IPS DF 4.7 (cell line): ENCODE measurements around the gene SINHCAF.
"Not testable (repeated sequence)": the region's sequence is repeated elsewhere in the genome, so short reads cannot be mapped to it uniquely, and the experiment has no call there.

Experiments used
- DNase-seq: peaks from one replicate; pipeline ENCODE4 v3.0.0-alpha.2; 2013; ENCODE audit warnings: low spot score; ENCODE audit errors: extremely low read depth

SINHCAF gene

DNA sequence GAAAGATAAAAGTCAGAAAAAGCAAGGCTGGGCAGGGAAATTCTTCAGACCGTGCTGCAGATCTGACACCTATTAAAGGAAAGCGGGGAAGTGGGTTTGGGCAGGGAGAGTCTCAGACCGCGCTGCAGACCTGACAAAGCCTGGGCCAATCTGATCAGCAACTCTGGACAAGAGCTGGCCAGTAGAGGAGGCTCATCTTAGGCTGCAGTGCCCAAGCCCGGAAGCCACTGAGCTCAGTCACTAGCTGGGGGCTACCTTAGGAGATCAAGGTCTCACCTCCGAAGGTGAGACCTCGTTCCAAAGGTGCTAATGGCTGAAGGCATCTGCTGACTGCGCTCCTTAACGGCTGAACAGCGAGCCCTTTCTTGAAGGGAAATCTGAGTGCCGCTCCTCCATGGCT lies 60.2 kb downstream of the SINHCAF start:
- DNase-seq = no peak

DNA sequence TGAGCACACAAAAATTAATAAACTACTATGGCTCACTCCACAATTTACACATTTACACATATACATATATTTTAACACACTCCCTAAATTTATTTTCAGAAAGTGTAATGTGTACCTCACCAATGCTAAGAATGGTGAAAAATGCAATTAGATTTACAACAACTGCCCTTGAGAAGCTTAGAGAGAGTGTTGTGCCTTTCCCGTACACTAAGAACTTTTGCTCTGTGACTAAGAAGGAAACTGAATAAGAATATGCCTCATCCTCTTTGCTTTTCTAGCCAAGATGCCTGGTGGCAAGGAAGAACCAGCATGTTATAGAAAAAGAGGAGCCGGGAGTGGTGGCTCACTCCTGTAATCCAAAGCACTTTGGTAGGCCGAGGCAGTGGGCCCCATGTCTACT lies 62.3 kb downstream of the SINHCAF start:
- DNase-seq = no peak

- no peak for DNase-seq
These were observed 64.2 kb downstream of the SINHCAF start for GRCh38 chr12:31261744-31262143.

DNA sequence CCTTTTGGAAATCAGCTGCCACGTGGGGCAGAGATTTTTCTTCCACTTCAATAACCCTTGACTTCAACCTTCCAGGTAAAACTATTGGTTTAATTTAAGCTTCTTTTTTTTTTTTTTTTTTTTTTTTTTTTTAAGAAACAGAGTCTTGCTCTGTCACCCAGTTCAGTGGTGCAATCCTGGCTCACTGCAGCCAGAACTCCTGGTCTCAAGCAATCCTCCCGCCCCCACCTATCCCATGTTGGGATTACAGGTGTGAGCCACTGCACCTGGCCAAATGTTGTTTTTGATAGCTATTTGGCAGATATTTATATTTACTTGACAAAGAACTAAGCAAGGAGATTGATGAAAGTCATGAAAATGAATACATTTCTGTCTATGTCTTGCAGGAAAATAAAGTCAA lies 65.1 kb downstream of the SINHCAF start:
- no peak for DNase-seq

DNA sequence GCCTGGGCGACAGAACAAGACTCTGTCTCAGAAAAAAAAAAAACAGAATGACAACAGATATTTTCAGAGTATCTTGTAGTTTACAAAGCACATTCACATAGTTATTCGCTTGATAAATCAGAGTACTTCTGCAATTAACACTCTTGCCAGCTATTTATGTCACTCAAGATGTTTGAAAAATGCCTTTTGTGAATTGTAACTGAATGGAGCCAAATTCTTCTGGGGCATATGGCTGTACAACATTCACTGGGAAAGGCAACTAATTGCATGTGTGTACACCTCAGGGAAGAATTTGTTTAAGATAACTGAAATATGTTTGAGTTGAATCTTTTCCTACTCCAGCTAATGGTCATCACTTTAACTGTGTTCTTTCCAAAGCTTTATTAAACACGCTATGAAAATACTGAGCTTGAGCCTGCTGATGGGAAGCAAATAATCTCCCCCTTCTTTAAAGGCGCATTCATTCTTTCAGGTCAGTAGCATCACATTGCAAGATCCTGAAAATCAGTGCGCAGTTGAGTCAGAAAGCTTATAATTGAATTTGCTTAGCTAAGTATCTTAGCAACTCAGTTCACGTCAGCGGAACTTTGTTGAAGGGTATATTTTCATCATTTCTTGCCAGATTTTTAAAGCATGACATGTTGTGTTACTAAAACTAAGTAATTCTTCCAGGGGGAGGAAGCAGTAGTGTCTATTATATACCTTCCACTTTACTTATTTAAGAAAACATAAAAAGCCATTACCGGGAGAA lies 66.6 kb downstream of the SINHCAF start:
- no peak for DNase-seq

- no peak for DNase-seq
These were observed 68.2 kb downstream of the SINHCAF start for GRCh38 chr12:31257784-31258183.

DNA sequence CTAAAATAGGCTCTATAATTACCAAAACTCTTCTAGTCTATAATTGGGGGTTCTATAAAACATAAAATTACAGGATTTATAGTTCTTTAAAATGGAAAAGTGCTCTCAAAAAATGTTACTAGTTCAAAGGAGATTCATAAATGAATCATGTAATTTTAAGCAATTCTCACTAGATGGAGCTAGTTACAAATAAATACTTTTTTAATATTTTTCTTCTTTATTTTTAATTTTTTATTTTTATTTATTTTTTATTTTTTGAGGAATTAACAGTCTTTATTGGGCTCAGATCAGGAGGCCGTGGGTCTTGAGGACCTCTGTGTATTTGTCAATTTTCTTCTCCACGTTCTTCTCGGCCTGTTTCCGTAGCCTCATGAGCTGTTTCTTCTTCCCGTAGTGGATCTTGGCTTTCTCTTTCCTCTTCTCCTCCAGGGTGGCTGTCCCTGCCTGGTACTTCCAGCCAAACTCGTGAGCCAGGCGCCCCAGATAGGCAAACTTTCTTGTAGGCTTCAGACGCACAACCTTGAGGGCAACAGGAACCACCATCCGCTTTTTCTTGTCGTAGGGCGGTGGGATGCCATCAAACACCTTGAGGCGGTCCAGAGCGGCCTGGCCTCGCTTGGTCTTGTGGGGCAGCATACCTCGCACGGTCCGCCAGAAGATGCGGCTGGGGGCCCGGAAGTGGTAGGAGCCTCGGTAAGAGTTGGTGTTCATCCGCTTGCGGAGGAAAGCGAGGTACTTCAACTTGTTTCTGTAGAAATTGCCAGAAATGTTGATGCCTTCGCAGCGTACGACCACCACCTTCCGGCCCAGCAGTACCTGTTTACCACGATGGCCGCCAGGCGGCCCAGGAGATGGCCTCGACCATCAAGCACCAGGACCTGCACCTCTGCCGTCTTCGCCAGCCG lies 74.0 kb downstream of the SINHCAF start:
- not testable (repeated sequence) for DNase-seq

DNA sequence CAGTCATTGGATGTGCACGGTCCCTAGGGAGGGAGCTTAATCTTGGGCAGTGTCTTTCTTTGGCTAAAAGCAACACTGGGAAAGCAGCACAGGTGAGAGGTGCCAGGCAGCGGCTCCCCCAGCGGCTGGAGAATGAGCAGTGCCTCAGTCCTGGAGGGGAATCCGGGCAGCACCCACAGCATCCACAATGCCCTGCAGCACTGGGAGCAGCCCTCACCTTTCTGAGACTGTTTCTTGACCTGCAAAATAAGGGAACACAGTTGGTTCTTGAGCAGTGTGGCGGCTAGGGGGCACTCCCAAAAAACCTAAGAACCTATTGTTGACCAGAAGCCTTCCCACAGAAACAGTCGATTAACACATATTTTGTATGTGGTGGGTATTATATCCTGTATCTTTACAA lies 75.8 kb downstream of the SINHCAF start:
- DNase-seq = no peak

GRCh38 chr12:31249356-31249755 lies 76.6 kb downstream of the SINHCAF start:
- no peak for DNase-seq

- DNase-seq = no peak
These were observed 77.1 kb downstream of the SINHCAF start for GRCh38 chr12:31248815-31249214.

- DNase-seq = no peak
These were observed 77.6 kb downstream of the SINHCAF start for GRCh38 chr12:31248337-31248736.

GRCh38 chr12:31246470-31246850 lies 79.5 kb downstream of the SINHCAF start:
- DNase-seq = no peak

DNA sequence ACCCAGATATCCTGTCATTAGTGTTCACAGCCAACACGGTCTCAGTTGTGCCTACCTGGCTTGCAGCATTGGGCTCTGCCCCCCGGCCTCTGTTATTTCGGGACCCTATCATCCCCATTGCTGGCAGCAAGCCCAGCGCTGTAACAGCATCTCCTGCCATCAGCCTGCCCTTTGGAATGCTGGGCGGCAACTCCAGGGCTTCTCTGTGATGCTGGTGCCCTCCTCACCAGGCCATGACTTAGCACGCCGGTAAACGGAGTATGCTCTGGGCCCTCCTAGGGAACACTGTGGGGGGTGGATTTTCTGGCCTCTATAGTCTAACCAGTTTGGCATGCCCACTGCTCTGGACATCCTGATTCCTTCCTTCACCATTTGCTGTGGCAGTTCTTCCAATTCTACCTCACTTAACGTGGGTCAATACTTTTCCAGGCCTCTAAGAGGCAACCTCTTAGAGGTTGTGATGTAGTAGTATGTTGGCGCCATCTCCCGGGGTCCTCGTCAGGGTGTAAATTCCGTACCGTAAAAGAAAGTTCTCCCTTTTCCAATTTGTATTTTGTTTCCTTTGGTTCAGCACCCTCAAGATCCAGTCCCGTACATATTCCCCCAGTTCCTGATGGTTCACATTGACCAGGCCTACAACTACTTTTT lies 80.0 kb downstream of the SINHCAF start:
- DNase-seq = no peak

- DNase-seq = not testable (repeated sequence)
These were observed 83.5 kb downstream of the SINHCAF start for GRCh38 chr12:31242418-31242817.

- DNase-seq = no peak
These were observed 87.1 kb downstream of the SINHCAF start for GRCh38 chr12:31238764-31239387.

GRCh38 chr12:31238333-31238732 lies 87.6 kb downstream of the SINHCAF start:
- not testable (repeated sequence) for DNase-seq

DNA sequence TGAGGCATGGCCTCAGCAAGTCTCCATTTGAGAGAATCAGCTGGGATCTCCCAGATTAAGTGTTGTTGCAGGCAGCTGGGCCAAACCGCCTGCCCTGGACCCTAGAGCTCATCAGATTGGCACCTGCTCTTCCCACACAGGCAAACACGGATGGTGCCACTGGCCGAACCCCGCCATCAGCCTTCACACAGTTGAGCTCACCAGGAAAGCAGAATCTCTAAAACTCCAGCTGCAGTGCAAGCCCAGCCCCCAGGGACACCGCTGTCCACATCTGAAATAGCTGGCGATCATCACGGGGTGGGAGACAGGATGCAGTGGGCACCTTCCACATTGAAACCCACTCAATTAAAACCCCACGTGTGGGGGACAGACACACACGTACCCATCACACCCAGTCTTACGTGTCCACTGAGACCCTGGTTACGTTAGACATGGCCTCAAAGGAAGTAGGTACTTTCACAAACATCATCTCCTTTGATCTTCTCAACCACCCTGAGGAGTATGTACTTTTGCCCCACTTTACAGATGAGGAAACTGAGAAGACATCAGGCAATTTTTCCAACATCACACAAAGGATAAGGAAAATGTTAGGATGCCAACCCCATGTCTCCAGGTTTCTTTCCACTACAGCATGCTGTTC lies 88.8 kb downstream of the SINHCAF start:
- no peak for DNase-seq

GRCh38 chr12:31235868-31236395 lies 90.0 kb downstream of the SINHCAF start:
- no peak for DNase-seq

GRCh38 chr12:31234955-31235867 lies 90.7 kb downstream of the SINHCAF start:
- no peak for DNase-seq
